Measurements from ENCODE around the gene BDNF.

- TF ChIP-seq CTCF (conservative IDR thresholded peaks at IDR 0.05) (no peak), ZFX (IDR thresholded peaks at IDR 0.05) (no peak)
These were observed 18.1 kb upstream of the BDNF start for GRCh38 chr11:27718346-27718862.

Measured in C4-2B (cell line).